Left lobe of liver (tissue), 2 donors: ENCODE data around the gene ITPKB. TPM values are rescaled to one million over a fixed set of nuclear protein-coding genes. Genes with fewer than 3 reads are reported as not detected.

Experiments
- ATAC-seq: fragments of 200-7000 bp; cut with Tn5 transposase; one replicate; pipeline ENCODE4 v1.9.1; 2020; ENCODE audit warnings: mild to moderate bottlenecking, moderate library complexity
- DNase-seq: peaks from one replicate; pipeline ENCODE4 v3.0.0-alpha.2; 2020; ENCODE audit warnings: low spot score
- total RNA-seq: library from RNA; stranded (reverse); gene quantifications from one replicate; pipeline ENCODE4 v1.2.1, GENCODE V29; 2021
- donor health status: DM: no; HTN: no; CAD: no; lungs with moderate emphysema.
- donor health status: DM: no; HTN: yes; CAD: no.

ITPKB gene
- total RNA-seq, 1 donor from 2014 or later, result 3.1 TPM

DNA sequence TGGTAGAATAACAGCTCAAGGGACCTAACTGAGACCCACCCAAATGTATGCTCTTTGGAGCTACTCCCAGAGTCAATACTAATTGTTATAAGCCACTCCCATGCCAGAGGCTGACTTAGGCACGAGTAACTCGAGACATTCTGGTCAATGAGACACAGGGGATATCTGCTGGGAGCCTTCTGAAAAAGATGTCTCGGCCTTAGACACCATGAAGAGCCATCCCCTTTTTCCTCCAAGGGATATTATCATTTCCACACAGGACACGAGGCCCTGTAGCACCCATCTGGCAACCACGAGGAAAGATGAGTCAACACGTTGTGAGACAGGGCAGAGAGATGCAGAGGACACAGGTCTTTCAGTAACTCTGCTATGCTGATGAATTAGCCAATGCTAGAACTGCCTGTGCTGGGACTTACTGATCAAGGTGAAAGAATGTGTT is 30.7 kb downstream of the ITPKB start:
- no peak for ATAC-seq
- no peak for DNase-seq

DNA sequence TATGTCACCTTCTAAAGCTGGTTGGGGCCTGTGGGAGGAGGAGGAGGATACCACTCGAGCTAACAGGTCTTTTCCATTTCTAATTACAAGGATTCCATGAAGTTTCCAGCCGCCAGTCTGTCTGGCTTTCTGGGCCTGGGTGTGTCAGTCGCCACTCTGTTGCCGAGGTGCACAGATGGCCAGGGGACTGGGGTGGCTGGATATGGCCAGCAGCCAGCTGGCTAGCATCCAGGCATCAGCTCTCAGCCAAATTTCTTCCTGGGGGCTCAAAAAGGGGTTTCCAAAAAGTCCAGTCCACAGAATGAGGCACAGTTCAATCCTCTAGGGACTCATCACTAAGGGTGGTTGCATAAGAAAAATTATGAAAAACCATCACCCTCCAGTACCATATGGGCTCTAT is 32.4 kb downstream of the ITPKB start:
- no peak for DNase-seq
- ATAC-seq, result no peak

DNA sequence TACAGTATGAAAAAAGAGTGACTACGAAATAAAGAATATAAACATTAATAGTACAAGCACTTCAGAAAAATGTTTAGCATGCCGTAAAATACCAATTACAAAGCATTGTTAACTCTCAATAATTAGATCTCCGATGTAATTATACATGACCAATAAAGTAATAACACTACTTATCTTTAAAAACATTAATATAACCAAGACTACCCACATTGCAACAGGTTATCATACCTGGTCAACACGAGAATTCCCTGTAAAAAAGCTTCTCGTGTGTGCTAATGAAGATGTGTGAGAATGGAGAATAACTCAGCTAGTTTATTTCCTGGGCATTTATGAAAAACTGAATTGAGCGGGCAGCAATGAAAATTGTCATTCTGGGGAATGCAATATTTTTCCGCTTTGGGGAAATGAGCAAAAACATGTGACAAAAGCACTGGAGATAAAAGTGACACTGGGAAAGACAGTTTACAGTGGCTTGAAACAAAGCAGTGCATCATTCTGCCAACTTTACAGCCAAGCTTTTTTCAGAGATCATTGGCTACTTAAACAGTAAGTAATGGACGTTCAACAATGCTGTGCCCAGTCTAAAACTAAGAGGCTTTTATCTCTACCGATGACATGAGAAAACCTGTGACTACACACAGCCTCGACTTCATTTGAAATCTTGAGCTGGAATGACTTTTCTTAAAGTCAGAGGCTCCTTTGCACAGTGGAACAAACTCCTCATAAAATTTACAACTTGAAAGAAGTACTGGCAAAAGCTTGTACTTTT is 34.7 kb downstream of the ITPKB start:
- ATAC-seq (no peak), DNase-seq (no peak)

DNA sequence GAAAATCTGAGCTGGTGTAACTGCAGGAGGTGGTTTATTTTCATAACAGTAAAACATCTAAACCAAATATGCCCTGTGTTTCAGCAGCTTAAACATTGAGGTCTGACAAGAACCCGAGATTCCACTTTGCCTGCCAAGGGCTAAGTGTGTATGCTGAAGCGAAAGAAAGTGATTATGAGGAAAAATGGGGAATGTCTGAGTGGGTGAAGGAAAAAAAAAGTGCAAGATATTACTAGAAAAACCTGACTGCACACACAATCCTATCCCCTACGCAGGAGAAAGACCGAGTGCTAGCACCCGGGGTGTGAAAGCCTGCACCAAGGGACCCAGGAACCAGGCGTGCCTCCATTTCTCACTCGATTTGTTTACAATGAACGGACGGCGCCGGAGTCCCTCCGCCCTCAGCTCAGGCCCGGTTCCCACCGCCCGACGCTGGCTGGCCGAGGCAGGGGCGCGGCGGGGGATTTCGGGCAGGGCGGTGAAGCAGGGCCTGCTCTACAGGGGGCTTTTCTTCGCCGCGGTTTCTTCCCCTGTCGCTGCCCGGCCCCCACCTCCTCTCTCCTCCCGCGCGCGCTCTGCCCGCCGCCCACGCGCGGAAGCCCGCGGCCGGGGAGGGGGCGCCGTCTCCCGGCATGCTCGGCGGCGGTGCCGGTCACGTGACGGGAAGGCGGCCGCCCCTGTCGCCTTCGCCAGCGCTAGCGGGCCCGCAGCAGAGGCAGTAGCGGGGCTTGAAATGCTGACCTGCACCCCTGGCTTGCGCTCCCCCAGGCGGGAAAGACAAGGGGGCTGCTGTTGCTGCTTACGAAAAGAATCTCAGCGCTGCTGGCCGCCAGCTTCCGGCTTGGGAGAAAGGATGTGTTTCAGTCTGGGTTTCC is 35.9 kb downstream of the ITPKB start:
- peak; percentile 96 for ATAC-seq
- peak; percentile 80 for DNase-seq

DNA sequence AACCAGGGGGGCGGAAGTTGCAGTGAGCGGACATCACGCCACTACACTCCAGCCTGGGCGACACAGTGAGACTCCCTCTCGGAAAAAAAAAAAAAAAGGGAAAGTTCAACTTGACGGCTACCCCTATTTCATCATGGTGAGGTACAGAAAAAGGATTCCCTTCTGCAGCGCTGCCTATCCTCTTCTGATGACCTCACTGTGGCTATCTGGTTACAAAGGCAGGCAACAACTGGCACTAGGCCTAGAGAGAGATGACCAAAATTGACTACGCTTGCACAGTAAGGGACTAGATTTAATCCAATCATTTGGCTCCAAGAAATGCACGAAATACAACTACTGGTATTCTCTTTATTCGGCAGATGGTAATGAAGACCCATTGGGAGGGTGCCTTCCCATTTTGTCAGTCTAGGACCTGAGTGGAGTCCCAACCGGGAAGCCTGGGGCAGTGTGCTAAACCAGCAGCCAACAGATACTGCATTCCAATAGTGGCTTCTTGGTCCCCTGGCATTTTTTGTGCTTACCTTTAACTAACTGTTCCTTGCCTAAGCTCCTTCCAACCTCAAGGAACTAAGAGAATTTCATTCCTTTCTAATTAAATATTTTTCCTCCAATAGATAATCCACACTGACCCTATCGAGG is 36.6 kb downstream of the ITPKB start:
- ATAC-seq (peak; percentile 32), DNase-seq (no peak)

DNA sequence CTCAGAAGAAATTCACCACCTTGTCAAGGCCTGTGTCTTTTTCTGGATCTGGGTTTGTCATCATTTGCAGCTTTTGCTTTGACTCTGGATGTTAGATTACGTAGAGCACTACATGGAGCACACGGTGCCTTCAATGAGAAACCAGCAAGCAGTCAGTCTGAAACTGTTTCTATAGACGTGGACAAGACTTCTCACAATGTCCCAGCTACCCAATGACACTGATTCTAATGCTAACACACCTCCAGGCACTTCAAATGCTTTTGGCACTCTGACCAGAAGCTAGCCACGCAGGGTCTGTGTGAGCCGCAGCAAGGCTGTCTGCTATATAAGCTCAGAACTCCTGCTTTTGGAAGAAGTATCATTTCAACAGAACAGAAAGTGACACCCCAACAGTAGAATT is 38.2 kb downstream of the ITPKB start:
- ATAC-seq (no peak), DNase-seq (no peak)

DNA sequence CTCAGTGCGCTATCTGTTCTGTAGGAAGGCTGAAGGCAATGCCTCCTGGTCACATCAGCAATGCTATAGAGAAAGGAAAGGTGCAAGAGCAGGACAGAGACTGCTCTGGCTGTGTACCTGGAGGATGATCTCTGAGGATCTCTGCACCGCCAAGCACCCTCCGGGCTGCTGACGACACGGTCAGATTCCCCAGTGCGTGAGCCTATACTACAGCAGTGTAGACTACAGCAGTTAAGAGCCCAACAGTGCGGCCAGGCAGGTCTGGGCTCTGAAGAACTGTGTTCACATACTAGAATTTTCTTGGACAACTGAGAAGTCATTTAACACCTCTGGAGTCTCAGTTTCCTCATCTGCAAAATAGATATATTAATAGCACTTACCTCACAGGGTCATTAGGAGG is 39.9 kb downstream of the ITPKB start:
- DNase-seq (no peak), ATAC-seq (no peak)

DNA sequence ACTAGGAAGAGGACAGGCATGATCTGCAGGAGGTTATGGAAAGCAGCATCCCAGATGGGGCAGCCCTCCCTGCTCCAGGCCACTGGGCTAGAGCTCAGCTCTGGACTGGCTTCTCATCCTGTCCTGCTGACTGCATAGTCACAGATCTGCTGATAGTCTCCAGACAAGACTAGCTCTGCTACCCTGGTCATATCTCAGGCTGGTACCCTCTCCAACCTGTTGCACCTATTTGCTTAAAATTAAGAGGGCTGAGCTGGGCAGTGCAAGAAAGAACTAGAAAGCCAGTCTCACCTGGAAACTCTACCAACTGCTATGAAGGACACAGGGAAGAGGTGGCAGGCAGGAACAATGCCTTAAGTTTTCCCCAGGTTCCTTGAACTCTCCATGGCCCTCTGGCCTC is 40.4 kb downstream of the ITPKB start:
- ATAC-seq (no peak), DNase-seq (no peak)

DNA sequence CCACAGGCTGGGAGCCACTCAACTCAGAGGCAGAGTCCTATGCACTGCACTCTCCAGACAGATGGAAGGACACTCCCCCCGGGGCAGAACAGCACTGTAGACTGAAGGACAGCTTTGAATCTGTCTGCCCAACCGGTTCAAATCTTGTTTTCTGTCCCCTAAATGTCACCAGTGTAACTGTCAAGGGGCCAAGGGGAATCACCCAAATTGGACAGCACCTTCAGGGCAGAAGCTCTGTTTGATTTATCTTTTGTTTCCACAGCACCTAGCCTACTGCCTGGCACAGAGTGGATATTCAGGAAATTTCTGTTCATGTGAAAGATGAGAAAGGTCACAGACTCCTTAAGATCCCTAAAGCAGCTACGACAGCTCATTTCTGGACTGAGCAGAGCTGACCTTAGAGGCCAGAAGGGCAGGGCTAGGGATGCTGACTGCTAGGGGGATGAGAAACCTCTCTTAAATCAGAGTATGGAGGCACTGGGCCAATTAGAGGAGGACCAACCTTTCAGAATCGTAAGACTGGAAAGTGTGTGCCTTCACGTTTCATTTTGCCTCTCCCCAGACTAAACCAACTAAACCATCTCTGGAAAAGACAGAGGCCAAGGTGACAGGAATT is 41.0 kb downstream of the ITPKB start:
- no peak for DNase-seq
- no peak for ATAC-seq

DNA sequence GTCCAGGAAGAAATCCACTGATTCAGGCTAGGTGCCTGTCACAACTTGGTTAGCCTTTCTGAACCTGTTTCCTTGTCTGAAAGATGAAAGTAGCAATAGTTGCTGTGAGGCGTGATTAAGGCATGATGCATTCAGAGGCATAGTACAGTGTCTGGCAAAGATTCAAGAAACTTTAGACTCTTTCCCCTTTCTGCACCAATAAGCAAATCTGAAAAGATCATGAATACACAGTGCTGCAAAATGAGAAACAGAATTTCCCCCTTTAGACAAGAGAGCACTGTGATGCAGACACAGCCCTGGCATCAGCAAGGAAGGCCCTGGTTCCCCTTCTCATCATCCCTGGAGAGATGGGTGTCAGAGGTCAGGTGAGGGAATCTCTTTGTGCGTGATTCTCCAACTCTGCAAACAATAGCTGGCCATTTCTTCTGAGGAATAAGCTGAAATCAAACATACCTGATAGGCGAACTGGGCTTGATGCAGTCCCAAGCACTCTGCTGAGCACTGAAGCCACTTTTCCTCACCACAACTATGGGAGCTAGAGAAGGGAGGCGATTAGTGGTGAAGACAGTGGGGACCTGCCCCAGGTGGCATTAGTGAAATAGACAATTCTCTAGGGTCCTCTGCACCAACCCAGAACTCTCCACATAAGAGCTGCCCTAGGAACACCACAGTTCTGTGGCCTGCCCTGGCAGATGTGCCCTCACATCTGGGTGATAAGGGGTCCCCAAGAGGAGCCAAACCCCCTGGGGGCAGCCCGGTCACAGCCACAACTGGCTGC is 41.7 kb downstream of the ITPKB start:
- ATAC-seq, result peak; percentile 63
- DNase-seq, result no peak

DNA sequence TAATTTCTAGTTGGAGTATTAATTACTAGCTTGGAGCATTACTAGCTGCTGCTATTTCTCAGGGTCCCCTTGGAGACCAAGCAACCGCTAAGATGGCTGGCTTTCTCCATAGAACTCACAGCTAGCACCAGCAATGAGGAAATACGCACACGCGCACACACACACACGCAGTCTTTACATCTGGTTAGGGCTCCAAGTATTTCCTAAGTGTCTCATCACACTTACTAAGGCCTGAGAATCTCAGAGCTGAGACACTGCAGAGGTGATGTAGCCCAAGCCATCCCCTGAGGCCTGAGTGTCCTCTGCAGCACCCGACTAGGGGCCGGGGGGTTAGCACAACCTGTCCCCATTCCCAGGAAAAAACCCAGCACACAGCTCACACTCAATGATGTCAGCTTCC is 42.5 kb downstream of the ITPKB start:
- ATAC-seq (no peak), DNase-seq (no peak)

DNA sequence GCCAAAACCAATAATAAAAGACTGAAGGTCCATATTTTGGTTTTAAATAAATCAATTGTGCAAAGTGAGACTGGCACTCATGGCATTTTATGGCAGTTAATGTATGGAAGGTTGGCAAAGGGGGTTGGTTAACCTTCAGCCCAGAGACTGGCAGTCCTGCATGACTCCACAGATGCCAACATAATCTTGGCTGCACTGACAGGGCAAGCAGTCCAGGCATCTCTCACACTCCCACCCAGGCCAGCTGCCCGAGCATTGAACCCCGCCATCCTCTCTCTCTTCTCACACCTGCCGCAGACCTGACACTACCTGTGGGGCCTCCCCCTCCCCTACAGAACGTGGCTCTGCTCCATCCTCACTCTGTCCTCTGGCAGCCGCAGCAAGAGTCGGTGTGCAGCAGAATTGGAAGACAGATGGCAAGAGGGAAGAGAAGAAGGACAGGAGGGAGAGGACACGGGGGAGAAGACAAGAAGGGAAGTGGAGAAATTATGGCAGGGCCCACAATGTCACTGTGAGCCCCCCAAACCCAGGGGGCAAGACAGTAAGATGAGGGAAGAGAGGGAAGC is 43.7 kb downstream of the ITPKB start:
- DNase-seq, result no peak
- ATAC-seq, result no peak

DNA sequence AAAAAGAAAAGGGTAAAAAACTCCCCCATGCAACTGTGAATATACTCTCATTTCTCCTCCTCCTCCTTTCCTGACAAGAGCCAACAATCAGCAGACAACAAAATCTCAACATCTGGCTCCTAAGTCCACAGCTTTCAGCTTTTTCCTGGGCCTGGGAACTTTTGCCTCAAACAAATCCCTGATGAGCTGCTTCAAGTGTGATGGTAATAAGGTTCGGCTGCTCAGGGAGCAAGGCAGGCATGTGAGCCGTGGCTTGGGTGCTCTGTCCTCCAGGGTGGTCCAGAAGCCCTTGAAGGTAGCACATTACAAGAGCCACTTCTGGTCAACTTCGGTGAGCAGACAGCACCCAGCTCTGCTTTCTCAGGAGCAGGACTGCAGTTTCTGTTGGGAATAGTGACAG is 46.3 kb downstream of the ITPKB start:
- no peak for DNase-seq

DNA sequence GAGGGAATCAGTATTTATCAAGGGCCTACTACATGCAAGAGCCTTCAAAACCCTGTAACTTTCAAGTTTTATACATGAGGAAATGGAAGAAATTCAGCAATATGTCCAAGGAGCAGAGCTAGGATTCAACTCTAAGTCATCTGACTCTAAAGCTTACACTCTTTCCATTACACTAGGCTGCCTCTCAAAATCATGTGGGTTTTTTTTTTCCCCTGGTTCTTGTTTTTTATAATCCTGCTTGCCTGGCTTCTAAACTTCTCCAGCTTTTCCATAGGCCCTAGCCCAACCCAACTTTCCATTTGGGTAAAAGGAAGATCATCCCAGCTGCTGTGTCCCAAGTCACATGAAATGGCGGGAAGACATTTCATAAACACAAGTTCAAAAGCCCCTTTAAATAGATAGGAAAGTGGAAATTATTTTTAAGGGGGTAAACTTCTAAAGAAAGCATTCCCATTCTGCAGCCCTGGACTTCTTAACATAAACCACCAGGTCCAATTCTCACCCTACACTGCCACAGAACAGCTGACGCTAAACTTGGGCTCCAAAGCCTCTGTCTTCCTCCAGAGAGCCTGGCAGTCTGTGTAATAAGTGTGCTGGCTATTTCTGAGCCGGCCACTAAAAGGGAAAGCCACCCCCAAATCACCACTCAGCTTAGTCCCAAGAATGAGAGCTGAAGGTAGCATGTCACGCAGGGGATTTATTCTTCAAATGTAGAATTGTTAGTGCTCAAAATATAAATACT is 46.9 kb downstream of the ITPKB start:
- no peak for ATAC-seq

More for the DNA sequence above, 46.3 kb downstream of the ITPKB start:
- no peak for ATAC-seq

DNA sequence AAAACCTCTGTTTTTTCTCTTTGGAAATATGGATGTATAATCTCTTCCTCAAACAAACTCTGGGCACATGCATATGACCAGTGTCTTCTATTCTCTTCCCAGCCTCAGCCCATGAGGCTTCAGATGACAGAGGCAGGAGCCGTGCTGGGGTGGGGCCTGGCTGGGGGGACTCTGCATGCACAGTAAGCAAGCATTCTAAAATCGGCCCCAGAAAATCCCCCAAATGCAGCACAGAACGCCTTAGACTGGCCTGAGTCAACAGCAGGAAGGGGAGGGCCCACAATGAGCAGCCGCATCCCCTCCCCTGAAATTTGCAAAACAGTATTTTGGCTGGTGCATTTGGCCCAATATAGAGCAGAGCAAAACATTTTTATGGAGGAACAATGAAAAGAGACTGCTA is 47.8 kb downstream of the ITPKB start:
- no peak for DNase-seq
- no peak for ATAC-seq

More for the DNA sequence above, 46.9 kb downstream of the ITPKB start:
- no peak for DNase-seq

DNA sequence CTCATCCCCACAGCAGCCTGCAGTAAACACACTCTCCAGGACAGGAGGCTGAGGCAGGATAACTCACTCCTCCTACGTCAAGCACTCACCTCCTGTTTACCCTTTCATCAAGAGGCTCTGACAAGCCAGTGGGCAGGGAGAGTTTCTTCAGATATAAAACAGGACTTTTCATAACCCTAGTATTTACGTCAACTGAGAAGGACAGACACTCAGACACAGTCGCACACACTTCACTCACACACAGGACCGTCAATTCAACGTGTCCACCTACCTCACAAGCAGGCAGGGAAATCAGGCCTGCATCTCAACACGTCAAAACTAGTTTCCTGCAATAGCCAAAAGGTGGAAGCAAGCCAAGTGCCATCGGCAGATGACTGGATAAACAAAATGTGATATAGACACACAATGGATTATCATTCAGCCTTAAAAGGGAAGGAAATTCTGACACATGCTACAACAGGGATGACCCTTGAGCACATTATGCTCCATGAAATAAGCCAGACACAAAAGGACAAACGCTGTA is 48.6 kb downstream of the ITPKB start:
- DNase-seq (no peak), ATAC-seq (peak; percentile 30)

DNA sequence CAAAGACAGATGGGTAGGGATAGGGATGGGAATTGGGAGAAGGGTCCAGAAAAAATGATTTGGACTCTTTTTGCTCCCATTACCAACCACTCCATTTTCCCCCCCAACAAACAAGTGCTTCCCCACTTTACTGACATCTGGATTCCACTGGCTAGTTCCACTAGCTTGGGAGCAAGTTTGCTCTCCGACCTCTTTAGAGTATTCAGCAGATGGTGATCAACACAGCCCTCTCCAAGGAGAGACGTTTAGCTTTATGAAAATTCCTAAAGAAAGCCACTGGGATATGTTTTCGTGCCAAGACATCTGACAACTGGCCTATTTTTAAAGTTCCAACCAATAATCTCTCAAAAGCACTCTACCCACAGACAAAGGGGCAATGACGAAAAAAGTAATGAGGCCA is 50.3 kb downstream of the ITPKB start:
- DNase-seq (no peak), ATAC-seq (no peak)

DNA sequence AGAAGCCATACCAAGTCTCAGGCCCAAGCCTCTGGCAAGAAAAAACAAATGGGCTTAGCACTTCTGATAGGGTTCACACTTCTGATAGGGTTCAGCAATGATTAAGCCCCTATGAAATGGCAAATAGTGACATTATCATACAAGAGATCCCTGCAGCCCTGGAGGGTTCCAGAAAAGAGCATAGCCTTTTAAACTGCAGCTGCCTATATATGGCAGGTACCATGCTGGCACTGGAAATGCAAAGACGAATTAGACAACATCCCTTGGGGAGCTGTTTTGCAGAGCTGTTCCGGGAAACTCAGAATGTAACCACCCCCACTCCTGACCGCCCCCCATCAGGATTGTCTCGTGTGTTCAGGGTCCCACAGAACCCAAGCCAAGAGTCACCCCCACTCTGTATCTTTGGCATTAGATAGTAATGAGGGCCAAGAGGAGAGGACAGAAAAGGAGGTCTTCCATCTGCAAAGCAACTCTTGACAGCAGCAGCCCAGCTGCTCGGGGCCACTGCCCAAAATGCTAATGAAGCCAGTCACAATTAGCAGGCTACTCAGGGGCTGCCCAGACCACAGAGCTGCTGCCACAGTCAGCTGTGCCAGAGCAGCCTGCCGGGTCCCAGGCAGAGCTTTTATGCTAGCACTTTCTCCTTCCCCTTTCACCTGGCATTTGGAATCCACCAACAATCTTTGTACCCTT is 50.9 kb downstream of the ITPKB start:
- ATAC-seq, result no peak
- DNase-seq, result no peak

DNA sequence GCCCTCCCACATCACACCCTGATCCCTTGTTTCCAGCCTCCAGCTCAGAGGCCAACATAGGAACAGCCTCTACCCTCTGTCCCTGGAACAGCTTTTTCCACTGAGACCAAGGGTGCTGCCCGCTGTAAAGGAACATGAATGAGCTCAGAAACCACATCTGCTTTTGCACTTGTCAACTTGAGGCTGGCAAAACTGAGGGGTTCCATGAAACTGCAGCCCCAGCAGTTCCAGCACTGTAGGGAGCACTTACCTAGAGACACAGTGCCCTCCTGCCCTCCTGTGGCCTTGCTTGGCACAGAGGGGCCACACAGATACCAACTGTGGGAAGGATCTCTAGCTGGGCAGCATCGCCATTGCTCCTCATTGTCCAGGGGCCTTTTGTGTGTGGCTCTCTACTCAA is 51.7 kb downstream of the ITPKB start:
- DNase-seq, result no peak

More for the DNA sequence above, 51.7 kb downstream of the ITPKB start:
- ATAC-seq, result no peak
